HFFc6 (cell line): ENCODE results near the gene BDH1. TPM values are rescaled to one million over a fixed set of nuclear protein-coding genes. Genes with fewer than 3 reads are reported as not detected.
A peak's percentile ranks its signal among the peaks of the same experiment; 100 is the strongest.

Experiments used
- DNase-seq: peaks from one replicate; pipeline ENCODE4 v3.0.0-alpha.2; 2018
- H3K27ac Mint-ChIP-seq: 2 replicates; pipeline ENCODE4 v1.8.0; 2020; ENCODE audit warnings: mild to moderate bottlenecking, mixed read lengths
- H3K27me3 Mint-ChIP-seq: 2 replicates; pipeline ENCODE4 v1.8.0; 2021; ENCODE audit warnings: mild to moderate bottlenecking, moderate library complexity, mixed read lengths; ENCODE audit not compliant: insufficient read depth
- H3K36me3 Mint-ChIP-seq: 2 replicates; pipeline ENCODE4 v1.8.0; 2021; ENCODE audit warnings: low read depth, mixed read lengths
- H3K4me1 Mint-ChIP-seq: 2 replicates; pipeline ENCODE4 v1.8.0; 2020; ENCODE audit warnings: low read depth, mixed read lengths
- H3K4me3 Mint-ChIP-seq: 2 replicates; pipeline ENCODE4 v1.8.0; 2020; ENCODE audit warnings: mild to moderate bottlenecking, moderate library complexity, mixed read lengths
- H3K9me3 Mint-ChIP-seq: 2 replicates; pipeline ENCODE4 v1.8.0; 2020; ENCODE audit warnings: mild to moderate bottlenecking, mixed read lengths
- CTCF ChIP-seq: fragments of 200-600 bp; sonication (generic); IDR thresholded peaks from 2 replicates; pipeline ENCODE4 v1.5.0; 2021; ENCODE audit warnings: antibody characterized with exemption, mild to moderate bottlenecking
- total RNA-seq, 6 experiments: library from RNA; stranded (reverse); fragmentation: NEBNext Ultra II Directional; extraction: Animal tissue kit (Norgen Biotek cat#: 25700); gene quantifications; 2 replicates in 1 of 6; 3 replicates in 5 of 6; pipeline ENCODE4 v1.2.3, GENCODE V29; 2021

The BDH1 gene
- total RNA-seq, 6 experiments from 2014 or later, result 0.87 to 1.5 (median 1.2) TPM

DNA sequence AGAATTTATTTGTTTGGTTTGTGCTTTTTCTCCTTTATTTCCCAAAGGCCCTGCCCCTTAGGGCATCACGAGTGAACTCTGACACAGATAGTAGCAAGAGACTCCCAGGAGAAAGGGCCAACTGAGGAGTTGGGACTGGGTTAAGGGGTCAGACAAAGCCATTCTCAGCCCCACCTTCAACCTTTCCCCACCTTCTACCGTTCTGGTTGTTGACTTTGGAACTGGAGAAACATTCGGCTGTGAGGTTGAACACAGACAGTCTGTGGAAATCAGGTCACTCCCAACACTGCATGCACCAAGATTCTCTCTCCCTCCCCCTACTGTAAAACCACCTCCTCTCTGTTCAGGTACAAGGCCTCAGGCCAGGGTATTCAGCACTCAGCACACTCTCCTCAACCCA, 3.9 kb upstream of the BDH1 start:
- H3K36me3 Mint-ChIP-seq, result peaks cover 15% of the 10 kb centered on the region
- no peaks in the 10 kb centered on the region for H3K4me1 Mint-ChIP-seq
- TF ChIP-seq CTCF, result no peak
- H3K27ac Mint-ChIP-seq, result no peak overlapping the region
- no peak for DNase-seq
- peaks cover 28% of the 10 kb centered on the region for H3K9me3 Mint-ChIP-seq
- peaks cover 31% of the 10 kb centered on the region for H3K27me3 Mint-ChIP-seq
- H3K4me3 Mint-ChIP-seq, result no peak overlapping the region

GRCh38 chr3:197554562-197555280, 1.0 kb downstream of the BDH1 start:
- Mint-ChIP-seq H3K9me3 (no peaks in the 10 kb centered on the region), H3K4me3 (peak overlapping the region; percentile 84), H3K27me3 (peaks cover 32% of the 10 kb centered on the region), H3K27ac (peak overlapping the region; percentile 75), H3K36me3 (no peaks in the 10 kb centered on the region), H3K4me1 (peaks cover 9% of the 10 kb centered on the region)
- peak; percentile 92 for DNase-seq
- peak; percentile 75 for TF ChIP-seq CTCF

- no peaks in the 10 kb centered on the region for H3K36me3 Mint-ChIP-seq
- no peaks in the 10 kb centered on the region for H3K9me3 Mint-ChIP-seq
- peaks cover 32% of the 10 kb centered on the region for H3K27me3 Mint-ChIP-seq
- peaks cover 9% of the 10 kb centered on the region for H3K4me1 Mint-ChIP-seq
- DNase-seq, result no peak
- peak overlapping the region; percentile 75 for H3K27ac Mint-ChIP-seq
- H3K4me3 Mint-ChIP-seq, result peak overlapping the region; percentile 84
- no peak for TF ChIP-seq CTCF
These were observed 1.6 kb downstream of the BDH1 start for GRCh38 chr3:197554196-197554561.

GRCh38 chr3:197552198-197552597, 3.6 kb downstream of the BDH1 start:
- H3K9me3 Mint-ChIP-seq, result no peaks in the 10 kb centered on the region
- no peak for DNase-seq
- peaks cover 19% of the 10 kb centered on the region for H3K27me3 Mint-ChIP-seq
- H3K36me3 Mint-ChIP-seq, result no peaks in the 10 kb centered on the region
- no peak overlapping the region for H3K27ac Mint-ChIP-seq
- peaks cover 9% of the 10 kb centered on the region for H3K4me1 Mint-ChIP-seq
- no peak overlapping the region for H3K4me3 Mint-ChIP-seq
- TF ChIP-seq CTCF, result no peak

DNA sequence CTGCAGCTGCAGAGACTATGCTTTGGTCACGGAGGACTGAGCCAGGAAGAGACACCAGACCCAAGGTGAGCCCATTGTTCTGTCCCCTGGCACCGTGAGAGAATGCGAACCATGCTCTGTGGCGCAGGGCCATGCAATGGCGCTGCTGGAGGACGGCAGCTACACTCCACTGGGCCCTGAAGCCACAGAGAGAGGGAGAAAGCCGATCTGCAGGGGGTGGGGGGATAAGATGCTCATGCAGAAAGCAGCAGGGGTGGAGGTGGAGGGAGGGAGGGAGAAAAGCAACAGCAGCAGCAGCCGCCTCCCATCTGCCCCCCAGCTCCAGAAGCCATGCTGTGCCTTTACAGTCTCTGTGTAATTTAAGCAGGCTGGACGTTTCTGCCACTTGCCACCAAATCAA, 5.3 kb downstream of the BDH1 start:
- H3K36me3 Mint-ChIP-seq, result no peaks in the 10 kb centered on the region
- H3K27me3 Mint-ChIP-seq, result peaks cover 10% of the 10 kb centered on the region
- no peak overlapping the region for H3K27ac Mint-ChIP-seq
- H3K4me1 Mint-ChIP-seq, result peaks cover 9% of the 10 kb centered on the region
- no peak for TF ChIP-seq CTCF
- DNase-seq, result no peak
- H3K9me3 Mint-ChIP-seq, result no peaks in the 10 kb centered on the region
- no peak overlapping the region for H3K4me3 Mint-ChIP-seq
